HepG2 (cell line): ENCODE measurements around the gene GRIA3. TPM values are rescaled to one million over a fixed set of nuclear protein-coding genes. Genes with fewer than 3 reads are reported as not detected.
"Not testable (repeated sequence)": the region's sequence is repeated elsewhere in the genome, so short reads cannot be mapped to it uniquely, and the experiment has no call there.

Experiments used
- ATAC-seq: fragments of 200-7000 bp; cut with Tn5 transposase; 3 replicates; pipeline ENCODE4 v1.9.1; 2020; ENCODE audit warnings: mild to moderate bottlenecking, moderate library complexity
- BruUV-seq: library from RNA; stranded (reverse); fragments of 400-500 nt; replicated peaks from 2 replicates; lab custom pipeline; 2021; lab: Mats Ljungman, UMichigan
- CTCF ChIA-PET: fragments of 300-600 bp; formaldehyde crosslinking; extraction: SDS; loops from one replicate; lab custom pipeline; 2021; ENCODE audit warnings: low total read pairs, inconsistent platforms, low intra/inter-chr PET ratio; lab: Yijun Ruan, JAX
- POLR2A ChIA-PET: fragments of 350-600 bp; sonication (Branson Sonifier 250); formaldehyde crosslinking; loops from one replicate; lab custom pipeline; 2020; ENCODE audit warnings: antibody characterized with exemption, inconsistent platforms; lab: Yijun Ruan, JAX
- DNase-seq: peaks from one replicate; pipeline ENCODE4 v3.0.0-alpha.2; 2015; ENCODE audit warnings: low spot score
- FAIRE-seq: peaks from 3 replicates; lab custom pipeline; 2011; peaks lifted over from hg19 to GRCh38; lab: Jason Lieb, UNC
- H2AFZ ChIP-seq: one replicate; pipeline ENCODE4 v1.6.1; 2011; ENCODE audit warnings: low read length, inconsistent platforms
- H3K27ac ChIP-seq: fragments of 300-600 bp; 3 replicates; pipeline ENCODE4 v1.8.0; 2011; ENCODE audit warnings: mixed run types, mild to moderate bottlenecking, mixed read lengths, low read length, inconsistent platforms; ENCODE audit not compliant: insufficient read depth; ENCODE audit errors: extremely low read length
- H3K27me3 ChIP-seq, 2 experiments: fragments of 200-600 bp in 1 of 2; 2 replicates in 1 of 2; 3 replicates in 1 of 2; pipeline versions ENCODE4 v1.6.0 to v1.8.0; 2011; ENCODE audit warnings: low read length in 2 of 2, mild to moderate bottlenecking in 2 of 2, moderate library complexity in 2 of 2, inconsistent platforms in 1 of 2; ENCODE audit not compliant: insufficient read depth in 2 of 2, control insufficient read depth in 1 of 2
- H3K36me3 ChIP-seq, 2 experiments: fragments of 200-600 bp in 1 of 2; replicated peaks in 1 of 2; 2 replicates in 1 of 2; 3 replicates in 1 of 2; pipeline versions ENCODE4 v1.5.1 to v1.8.0; 2011; ENCODE audit warnings: low read length in 2 of 2, inconsistent platforms in 1 of 2; ENCODE audit not compliant: insufficient read depth in 2 of 2, control insufficient read depth in 1 of 2
- H3K4me1 ChIP-seq: 2 replicates; pipeline ENCODE4 v1.5.1; 2012; ENCODE audit warnings: low read length, inconsistent platforms; ENCODE audit not compliant: insufficient read depth
- H3K4me2 ChIP-seq: 2 replicates; pipeline ENCODE4 v1.6.0; 2011; ENCODE audit warnings: low read depth, low read length, inconsistent platforms
- H3K4me3 ChIP-seq, 3 experiments: fragments of 200-600 bp in 1 of 3; sonication (generic), shearing (Covaris generic) in 1 of 3; replicated peaks in 1 of 3; 2 replicates each; pipeline ENCODE4 v1.5.1; 2011 to 2016; ENCODE audit warnings: low read length in 3 of 3, inconsistent platforms in 2 of 3, low read depth in 2 of 3, mild to moderate bottlenecking in 2 of 3, control low read depth in 1 of 3, mixed read lengths in 1 of 3; ENCODE audit not compliant: insufficient read depth in 1 of 3
- H3K79me2 ChIP-seq: one replicate; pipeline ENCODE4 v1.6.1; 2011; ENCODE audit warnings: low read length, inconsistent platforms; ENCODE audit not compliant: insufficient read depth
- H3K9ac ChIP-seq: 2 replicates; pipeline ENCODE4 v1.6.0; 2011; ENCODE audit warnings: mild to moderate bottlenecking, low read depth, low read length, inconsistent platforms; ENCODE audit not compliant: insufficient read depth
- H3K9me3 ChIP-seq: 2 replicates; pipeline ENCODE4 v1.5.1; 2012; ENCODE audit warnings: mild to moderate bottlenecking, low read length
- H4K20me1 ChIP-seq: 2 replicates; pipeline ENCODE4 v1.6.0; 2011; ENCODE audit warnings: inconsistent platforms, mild to moderate bottlenecking, low read length, moderate library complexity; ENCODE audit not compliant: insufficient read depth
- PLSCR1 ChIP-seq: sonication (generic); formaldehyde crosslinking; IDR thresholded peaks from 2 replicates; pipeline ENCODE4 v1.5.0; 2020; ENCODE audit warnings: missing genetic modification reagents, mild to moderate bottlenecking, borderline replicate concordance
- ZNF562 ChIP-seq: sonication (generic); formaldehyde crosslinking; IDR thresholded peaks from 2 replicates; pipeline ENCODE4 v1.8.0; 2022; ENCODE audit warnings: missing genetic modification reagents, borderline replicate concordance
- ZNF83 ChIP-seq: sonication (generic); formaldehyde crosslinking; IDR thresholded peaks from 2 replicates; pipeline ENCODE4 v1.4.0; 2020; ENCODE audit warnings: missing genetic modification reagents, mild to moderate bottlenecking, borderline replicate concordance
- WGBS: methylation state at CpG from one replicate; pipeline ENCODE4 v1.1.6; 2017; ENCODE audit warnings: low lambda C conversion rate; 5-methylcytosine and 5-hydroxymethylcytosine counted together
- in situ Hi-C: cut with HindIII; loops from 2 replicates; pipeline ENCODE4 v1.10.0; 2017; ENCODE audit warnings: low pct_unique_long_range_greater_than_20kb; ENCODE audit not compliant: extremely low pct_ligation_motif_present
- intact Hi-C: fragments of 100-400 bp; cut with micrococcal nuclease; formaldehyde crosslinking; loops from one replicate; pipeline ENCODE4 v1.10.0; 2022; ENCODE audit not compliant: unreplicated experiment
- polyA plus RNA-seq, 8 experiments: library from polyadenylated mRNA; depleted of rRNA in 3 of 8; stranded (reverse) in 7 of 8; unstranded in 1 of 8; fragments of >200 nt; fragmentation: Illumina TruSeq in 4 of 8; extraction: Trizol in 4 of 8; gene quantifications; 2 replicates each; pipeline versions ENCODE4 v1.2.1 to v1.2.3, GENCODE V29; 2011 to 2016; ENCODE audit warnings: low read depth in 4 of 8, missing spikeins in 1 of 8, mixed read lengths in 1 of 8; ENCODE audit not compliant: insufficient read depth in 1 of 8
- total RNA-seq, 5 experiments: library from RNA; depleted of rRNA; stranded (reverse); fragments of >200 nt; fragmentation: Illumina TruSeq; extraction: Trizol; gene quantifications; 2 replicates each; pipeline ENCODE4 v1.2.3, GENCODE V29; 2016; ENCODE audit warnings: low read depth in 1 of 5
- TF ChIP-seq, protein P1 (sequence below): sonication (generic); formaldehyde crosslinking; IDR thresholded peaks from 2 replicates; pipeline ENCODE4 v1.4.0; 2020; ENCODE audit warnings: missing genetic modification reagents

Gene GRIA3
- total and polyA plus RNA-seq, 2 of the 13 experiments (the other 11 are each of a cell fraction or from before 2014, with no cell fraction given): not detected

DNA sequence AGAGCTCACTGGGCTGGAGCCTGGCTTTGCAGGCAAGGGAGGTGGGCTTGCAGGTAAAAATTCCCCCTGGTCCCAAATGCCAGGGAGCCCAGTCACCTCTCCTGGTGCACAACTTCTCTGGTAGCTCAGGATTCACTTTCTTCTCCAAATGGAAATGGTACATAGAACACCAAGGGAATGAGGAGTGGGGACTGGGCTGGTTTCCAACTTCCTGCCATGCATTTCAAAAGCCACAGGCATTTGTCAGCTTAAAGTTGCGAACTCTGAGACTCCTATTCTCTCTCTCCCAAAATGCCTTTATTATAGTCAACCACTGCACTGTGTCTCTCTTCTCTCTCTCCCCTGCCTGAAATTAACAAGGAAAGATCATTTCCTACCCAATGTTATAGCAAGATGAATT, 177.3 kb downstream of the GRIA3 start (continued):
- no peak for TF ChIP-seq ZNF562
- no peak for TF ChIP-seq PLSCR1 (CRISPR knock-in tag)
- TF ChIP-seq, protein P1, sequence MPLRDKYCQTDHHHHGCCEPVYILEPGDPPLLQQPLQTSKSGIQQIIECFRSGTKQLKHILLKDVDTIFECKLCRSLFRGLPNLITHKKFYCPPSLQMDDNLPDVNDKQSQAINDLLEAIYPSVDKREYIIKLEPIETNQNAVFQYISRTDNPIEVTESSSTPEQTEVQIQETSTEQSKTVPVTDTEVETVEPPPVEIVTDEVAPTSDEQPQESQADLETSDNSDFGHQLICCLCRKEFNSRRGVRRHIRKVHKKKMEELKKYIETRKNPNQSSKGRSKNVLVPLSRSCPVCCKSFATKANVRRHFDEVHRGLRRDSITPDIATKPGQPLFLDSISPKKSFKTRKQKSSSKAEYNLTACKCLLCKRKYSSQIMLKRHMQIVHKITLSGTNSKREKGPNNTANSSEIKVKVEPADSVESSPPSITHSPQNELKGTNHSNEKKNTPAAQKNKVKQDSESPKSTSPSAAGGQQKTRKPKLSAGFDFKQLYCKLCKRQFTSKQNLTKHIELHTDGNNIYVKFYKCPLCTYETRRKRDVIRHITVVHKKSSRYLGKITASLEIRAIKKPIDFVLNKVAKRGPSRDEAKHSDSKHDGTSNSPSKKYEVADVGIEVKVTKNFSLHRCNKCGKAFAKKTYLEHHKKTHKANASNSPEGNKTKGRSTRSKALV (CRISPR knock-in tag): no peak
- TF ChIP-seq ZNF83: no peak
- TF ChIP-seq, all 625 proteins: peak for 0

GRCh38 chrX:123386196-123386595, 202.1 kb downstream of the GRIA3 start:
- POLR2A ChIA-PET: not testable (repeated sequence)
- WGBS: 3% methylated on average over 2 of the region's 2 CpGs

More at GRCh38 chrX:123386196-123386595, 202.1 kb downstream of the GRIA3 start:
- H3K4me2 ChIP-seq, H3K9me3 ChIP-seq, H3K4me3 ChIP-seq, BruUV-seq, H3K27me3 ChIP-seq, DNase-seq, ATAC-seq, intact Hi-C loops, H3K79me2 ChIP-seq, CTCF ChIA-PET, H4K20me1 ChIP-seq, FAIRE-seq, H3K36me3 ChIP-seq, in situ Hi-C loops, H3K27ac ChIP-seq, H3K9ac ChIP-seq, H2AFZ ChIP-seq, H3K4me1 ChIP-seq: not testable (repeated sequence)
